ENCODE results near the gene RNF31.

The RNF31 gene

DNA sequence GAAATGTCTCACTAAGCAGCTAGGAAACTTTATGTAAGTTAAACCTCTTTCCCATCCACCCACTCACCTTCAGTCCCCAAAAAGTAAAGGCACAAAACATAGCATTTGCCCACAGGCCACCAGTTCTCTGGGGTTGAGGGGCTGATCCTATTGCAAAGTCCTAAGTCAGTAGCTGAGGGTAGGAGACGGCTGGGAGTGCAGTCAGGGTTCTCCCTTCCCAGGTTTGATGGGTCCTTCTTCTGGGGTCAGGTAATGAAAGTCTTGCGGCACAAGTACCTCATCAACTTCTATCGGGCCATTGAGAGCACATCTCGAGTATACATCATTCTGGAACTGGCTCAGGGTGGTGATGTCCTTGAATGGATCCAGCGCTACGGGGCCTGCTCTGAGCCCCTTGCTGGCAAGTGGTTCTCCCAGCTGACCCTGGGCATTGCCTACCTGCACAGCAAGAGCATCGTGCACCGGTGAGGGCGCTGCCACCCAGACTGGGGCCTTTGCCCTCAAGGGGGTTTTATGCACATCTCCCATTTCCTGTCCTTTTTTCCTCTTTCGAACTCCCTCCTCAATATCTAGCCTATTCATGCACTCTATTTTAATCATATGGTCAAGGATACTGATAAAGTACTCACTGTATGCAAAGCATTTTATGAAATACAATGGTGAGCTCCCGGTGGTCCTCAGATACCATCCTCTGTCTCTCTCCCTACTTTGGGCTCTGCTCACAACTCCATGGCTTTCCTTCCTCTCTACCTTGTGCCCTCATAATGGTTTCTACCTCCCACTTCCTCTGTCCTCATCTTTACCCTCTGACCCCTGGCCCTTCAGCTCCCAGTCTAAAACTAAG, 59.2 kb downstream of the RNF31 start:
- Histone ChIP-seq H3K4me3 (ENCODE audit: low read length, poor library complexity, severe bottlenecking) (no peak overlapping the region), H4K20me1 (ENCODE audit: insufficient read depth, low read length, poor library complexity, severe bottlenecking) (peaks cover 5% of the 10 kb centered on the region), H3K79me2 (ENCODE audit: insufficient read depth, low read length) (peaks cover 17% of the 10 kb centered on the region), H3K9me3 (ENCODE audit: insufficient read depth, low read depth, low read length) (no peaks in the 10 kb centered on the region; the same call in 1 of the 2 replicates), H3K36me3 (ENCODE audit: insufficient read depth, low read length) (peaks cover 22% of the 10 kb centered on the region; the same call in 1 of the 2 replicates), H3K9me2 (replicated peaks; ENCODE audit: low read depth, low read length) (no peaks in the 10 kb centered on the region), H2AFZ (ENCODE audit: low read length) (no peak overlapping the region), H3K9ac (ENCODE audit: low read depth, low read length, poor library complexity, severe bottlenecking) (no peak overlapping the region), H3F3A (ENCODE audit: low read depth) (no peaks in the 10 kb centered on the region), H3K4me2 (ENCODE audit: low read depth, low read length, poor library complexity, severe bottlenecking) (no peak overlapping the region), H3K27me3 (ENCODE audit: insufficient read depth, low read length, poor library complexity, severe bottlenecking) (no peaks in the 10 kb centered on the region), H3K4me1 (ENCODE audit: insufficient read depth, low read length, poor library complexity, severe bottlenecking) (peaks cover 3% of the 10 kb centered on the region)
- TF ChIP-seq EZH2phosphoT487 (IDR thresholded peaks at IDR 0.05; ENCODE audit: borderline replicate concordance): no peak
- TF ChIP-seq, protein P1, sequence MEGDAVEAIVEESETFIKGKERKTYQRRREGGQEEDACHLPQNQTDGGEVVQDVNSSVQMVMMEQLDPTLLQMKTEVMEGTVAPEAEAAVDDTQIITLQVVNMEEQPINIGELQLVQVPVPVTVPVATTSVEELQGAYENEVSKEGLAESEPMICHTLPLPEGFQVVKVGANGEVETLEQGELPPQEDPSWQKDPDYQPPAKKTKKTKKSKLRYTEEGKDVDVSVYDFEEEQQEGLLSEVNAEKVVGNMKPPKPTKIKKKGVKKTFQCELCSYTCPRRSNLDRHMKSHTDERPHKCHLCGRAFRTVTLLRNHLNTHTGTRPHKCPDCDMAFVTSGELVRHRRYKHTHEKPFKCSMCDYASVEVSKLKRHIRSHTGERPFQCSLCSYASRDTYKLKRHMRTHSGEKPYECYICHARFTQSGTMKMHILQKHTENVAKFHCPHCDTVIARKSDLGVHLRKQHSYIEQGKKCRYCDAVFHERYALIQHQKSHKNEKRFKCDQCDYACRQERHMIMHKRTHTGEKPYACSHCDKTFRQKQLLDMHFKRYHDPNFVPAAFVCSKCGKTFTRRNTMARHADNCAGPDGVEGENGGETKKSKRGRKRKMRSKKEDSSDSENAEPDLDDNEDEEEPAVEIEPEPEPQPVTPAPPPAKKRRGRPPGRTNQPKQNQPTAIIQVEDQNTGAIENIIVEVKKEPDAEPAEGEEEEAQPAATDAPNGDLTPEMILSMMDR (conservative IDR thresholded peaks at IDR 0.05; ENCODE audit: low read length): no peak

DNA sequence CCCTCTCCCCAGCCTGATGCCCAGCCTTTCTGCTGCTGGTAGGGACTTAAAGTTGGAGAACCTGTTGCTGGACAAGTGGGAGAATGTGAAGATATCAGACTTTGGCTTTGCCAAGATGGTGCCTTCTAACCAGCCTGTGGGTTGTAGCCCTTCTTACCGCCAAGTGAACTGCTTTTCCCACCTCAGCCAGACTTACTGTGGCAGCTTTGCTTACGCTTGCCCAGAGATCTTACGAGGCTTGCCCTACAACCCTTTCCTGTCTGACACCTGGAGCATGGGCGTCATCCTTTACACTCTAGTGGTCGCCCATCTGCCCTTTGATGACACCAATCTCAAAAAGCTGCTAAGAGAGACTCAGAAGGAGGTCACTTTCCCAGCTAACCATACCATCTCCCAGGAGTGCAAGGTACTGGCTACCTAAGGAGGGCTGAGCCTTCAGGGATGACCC, 59.8 kb downstream of the RNF31 start:
- H3K4me1 ChIP-seq (ENCODE audit: insufficient read depth, low read length, poor library complexity, severe bottlenecking): peaks cover 10% of the 10 kb centered on the region
- H2AFZ ChIP-seq (ENCODE audit: low read length): no peak overlapping the region
- peaks cover 23% of the 10 kb centered on the region for H3K79me2 ChIP-seq (ENCODE audit: insufficient read depth, low read length)
- H3K27me3 ChIP-seq (ENCODE audit: insufficient read depth, low read length, poor library complexity, severe bottlenecking): no peaks in the 10 kb centered on the region
- no peak overlapping the region for H3K4me3 ChIP-seq (ENCODE audit: low read length, poor library complexity, severe bottlenecking)
- H3F3A ChIP-seq (ENCODE audit: low read depth): no peaks in the 10 kb centered on the region
- peaks cover 22% of the 10 kb centered on the region; the same call in 1 of the 2 replicates for H3K36me3 ChIP-seq (ENCODE audit: insufficient read depth, low read length)
- H3K9ac ChIP-seq (ENCODE audit: low read depth, low read length, poor library complexity, severe bottlenecking): no peak overlapping the region
- no peaks in the 10 kb centered on the region for H3K9me2 ChIP-seq (replicated peaks; ENCODE audit: low read depth, low read length)
- TF ChIP-seq EZH2phosphoT487 (IDR thresholded peaks at IDR 0.05; ENCODE audit: borderline replicate concordance): no peak
- TF ChIP-seq, protein P1 (conservative IDR thresholded peaks at IDR 0.05; ENCODE audit: low read length): no peak
- no peak overlapping the region for H3K4me2 ChIP-seq (ENCODE audit: low read depth, low read length, poor library complexity, severe bottlenecking)
- no peaks in the 10 kb centered on the region for H3K9me3 ChIP-seq (ENCODE audit: insufficient read depth, low read depth, low read length)
- H4K20me1 ChIP-seq (ENCODE audit: insufficient read depth, low read length, poor library complexity, severe bottlenecking): peaks cover 5% of the 10 kb centered on the region

DNA sequence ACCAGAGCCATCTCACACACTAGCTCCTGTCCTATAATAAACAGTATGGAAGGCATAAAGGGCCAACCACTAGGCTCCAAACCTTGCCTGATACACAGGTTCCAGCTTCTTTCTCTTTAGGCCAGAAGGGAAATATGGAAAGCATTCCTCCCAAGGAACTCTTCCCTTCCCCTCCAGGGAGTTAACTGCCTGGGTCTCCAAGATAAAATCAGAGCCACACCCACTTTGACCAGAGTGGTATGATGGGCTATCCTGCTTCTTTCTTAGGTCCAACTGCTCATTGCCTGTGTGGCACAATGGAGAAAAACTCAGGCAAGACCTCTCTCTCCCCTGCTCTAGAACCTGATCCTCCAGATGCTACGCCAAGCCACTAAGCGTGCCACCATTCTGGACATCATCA, 60.3 kb downstream of the RNF31 start:
- H3K9me2 ChIP-seq (replicated peaks; ENCODE audit: low read depth, low read length): no peaks in the 10 kb centered on the region
- no peaks in the 10 kb centered on the region for H3F3A ChIP-seq (ENCODE audit: low read depth)
- no peak overlapping the region for H2AFZ ChIP-seq (ENCODE audit: low read length)
- H4K20me1 ChIP-seq (ENCODE audit: insufficient read depth, low read length, poor library complexity, severe bottlenecking): peaks cover 5% of the 10 kb centered on the region
- H3K9me3 ChIP-seq (ENCODE audit: insufficient read depth, low read depth, low read length): no peaks in the 10 kb centered on the region
- H3K4me2 ChIP-seq (ENCODE audit: low read depth, low read length, poor library complexity, severe bottlenecking): no peak overlapping the region
- peaks cover 28% of the 10 kb centered on the region for H3K79me2 ChIP-seq (ENCODE audit: insufficient read depth, low read length)
- peaks cover 12% of the 10 kb centered on the region for H3K4me1 ChIP-seq (ENCODE audit: insufficient read depth, low read length, poor library complexity, severe bottlenecking)
- H3K4me3 ChIP-seq (ENCODE audit: low read length, poor library complexity, severe bottlenecking): no peak overlapping the region
- no peaks in the 10 kb centered on the region for H3K27me3 ChIP-seq (ENCODE audit: insufficient read depth, low read length, poor library complexity, severe bottlenecking)
- TF ChIP-seq, protein P1 (conservative IDR thresholded peaks at IDR 0.05; ENCODE audit: low read length): no peak
- no peak for TF ChIP-seq EZH2phosphoT487 (IDR thresholded peaks at IDR 0.05; ENCODE audit: borderline replicate concordance)
- peaks cover 22% of the 10 kb centered on the region; the same call in 1 of the 2 replicates for H3K36me3 ChIP-seq (ENCODE audit: insufficient read depth, low read length)
- no peak overlapping the region for H3K9ac ChIP-seq (ENCODE audit: low read depth, low read length, poor library complexity, severe bottlenecking)

All from Loucy (cell line).